SW 1271 (cell line): ENCODE measurements around the gene CCDC85B.
A peak's percentile ranks its signal among the peaks of the same experiment; 100 is the strongest.

ENCODE experiments used
- DNase-seq, 2 experiments: peaks; one replicate each; lab custom pipeline; 2025; lab: John Stamatoyannopoulos, UW

The CCDC85B gene

GRCh38 chr11:65857853-65858680 is 32.4 kb upstream of the CCDC85B start, which contains the start of gene CFL1:
CFL1 (minus strand) TSS chr11:65858180; CDS start chr11:65858099, 81 bp downstream.
- peak; percentile 88 to 94 for DNase-seq

DNA sequence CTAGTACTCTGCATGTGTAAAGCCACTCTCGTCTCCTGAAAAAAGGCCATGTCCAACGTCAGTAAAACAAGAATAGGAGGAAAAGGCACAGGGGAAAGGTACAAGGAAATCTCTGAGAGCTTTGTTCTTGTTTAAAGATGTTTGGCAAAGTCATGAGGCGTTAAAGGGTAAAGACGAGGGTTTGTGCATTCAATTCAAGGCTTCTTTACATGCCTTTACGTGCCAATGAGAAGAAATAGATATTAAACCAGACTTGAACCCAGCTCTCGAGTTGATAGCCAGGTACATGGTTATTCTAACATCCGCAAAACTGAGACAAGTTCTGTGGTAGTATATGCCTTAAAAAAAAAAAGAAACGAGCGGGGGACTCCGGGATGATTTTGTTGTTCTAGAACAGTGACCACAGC is 31.8 kb upstream of the CCDC85B start:
- no peak for DNase-seq

DNA sequence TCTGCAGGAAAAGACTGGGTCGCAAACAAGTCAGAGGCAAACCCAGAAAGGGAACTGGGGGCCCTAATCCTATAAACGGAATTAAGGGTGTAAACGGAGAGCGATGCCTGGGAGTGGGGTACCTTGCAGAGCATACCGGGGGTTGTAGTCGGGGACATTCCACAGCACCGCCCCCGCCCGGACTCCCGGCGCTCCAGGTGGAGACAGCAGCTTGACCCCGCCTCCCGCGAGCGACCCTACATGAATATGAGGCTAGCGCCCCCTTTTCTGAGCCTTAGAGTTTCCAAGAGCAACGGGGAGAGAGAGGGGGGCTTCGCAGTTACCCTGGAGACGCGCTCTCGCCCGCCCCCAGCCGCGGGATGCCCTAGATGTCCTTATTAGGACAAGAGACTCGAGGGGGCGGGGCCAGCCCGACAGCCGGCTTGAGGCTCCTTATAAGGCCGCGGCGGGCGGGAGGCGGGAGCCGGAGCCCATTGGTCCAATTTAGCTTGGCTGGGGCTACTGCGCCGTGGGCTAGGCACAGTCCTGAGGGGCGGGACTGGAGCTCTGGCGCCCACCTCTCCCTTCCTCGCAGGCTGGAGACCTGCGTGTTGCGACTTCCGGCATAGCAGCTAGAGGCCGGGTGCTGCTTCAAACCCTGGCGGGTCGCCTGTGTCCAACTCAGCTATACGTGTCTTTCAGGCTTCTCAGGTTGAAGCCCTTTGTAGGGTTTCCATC is 31.2 kb upstream of the CCDC85B start:
- peak; percentile 91 to 95 for DNase-seq

DNA sequence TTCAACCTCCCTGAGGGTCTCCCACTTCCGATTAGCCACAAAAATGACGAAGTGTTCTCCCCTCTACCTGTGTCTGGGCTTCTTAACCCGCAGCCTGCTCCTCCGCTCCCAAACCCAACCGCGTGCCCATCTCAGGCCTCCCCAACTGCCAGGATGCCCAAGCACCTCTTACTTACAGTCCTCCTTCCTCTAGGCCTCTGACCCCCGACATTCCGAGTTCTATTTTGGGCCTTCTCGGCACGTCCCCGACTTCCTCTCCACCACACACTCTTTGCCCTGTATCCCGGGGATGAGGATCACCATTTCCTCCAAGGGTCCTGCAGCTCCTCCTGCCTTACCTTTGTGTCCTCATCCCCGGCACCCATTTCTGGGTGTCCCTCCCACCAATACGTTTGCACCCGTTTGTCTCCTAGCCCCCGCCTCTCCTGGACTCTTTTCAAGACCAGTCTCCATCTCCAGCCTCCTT is 30.6 kb upstream of the CCDC85B start:
- no peak for DNase-seq

DNA sequence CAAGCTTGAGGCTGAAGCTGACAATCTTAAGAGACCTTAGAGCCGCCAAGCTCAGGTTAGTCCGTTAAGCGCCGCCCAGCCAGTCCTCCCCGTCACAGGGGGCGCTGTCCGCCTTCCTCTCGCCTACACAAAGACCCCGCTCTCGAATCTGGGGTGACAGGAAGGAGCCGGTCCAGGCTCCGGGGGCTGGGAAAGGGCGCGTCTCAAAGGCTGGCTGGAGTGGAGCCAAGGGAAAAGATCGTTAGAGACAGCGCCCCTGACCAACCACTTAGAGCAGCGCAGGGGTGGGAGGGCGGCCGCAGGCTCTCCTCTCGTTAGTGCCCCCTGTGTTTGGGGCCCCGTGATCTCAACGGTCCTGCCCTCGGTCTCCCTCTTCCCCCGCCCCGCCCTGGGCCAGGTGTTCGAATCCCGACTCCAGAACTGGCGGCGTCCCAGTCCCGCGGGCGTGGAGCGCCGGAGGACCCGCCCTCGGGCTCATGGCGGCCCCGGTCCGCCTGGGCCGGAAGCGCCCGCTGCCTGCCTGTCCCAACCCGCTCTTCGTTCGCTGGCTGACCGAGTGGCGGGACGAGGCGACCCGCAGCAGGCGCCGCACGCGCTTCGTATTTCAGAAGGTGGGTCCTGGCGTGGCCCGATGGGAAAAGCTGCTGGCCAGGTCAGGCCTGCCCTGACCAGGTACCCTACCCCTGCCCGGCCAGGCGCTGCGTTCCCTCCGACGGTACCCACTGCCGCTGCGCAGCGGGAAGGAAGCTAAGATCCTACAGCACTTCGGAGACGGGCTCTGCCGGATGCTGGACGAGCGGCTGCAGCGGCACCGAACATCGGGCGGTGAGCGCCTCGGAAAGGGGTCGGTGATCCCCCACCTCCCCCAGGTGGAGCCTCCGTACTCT is 30.0 kb upstream of the CCDC85B start, which contains the start of gene MUS81:
MUS81 (plus strand) TSS at position 156 of the 887 bp plus-strand sequence; CDS start at position 477, 321 bp downstream.
- DNase-seq, result peak; percentile 97 to 98

DNA sequence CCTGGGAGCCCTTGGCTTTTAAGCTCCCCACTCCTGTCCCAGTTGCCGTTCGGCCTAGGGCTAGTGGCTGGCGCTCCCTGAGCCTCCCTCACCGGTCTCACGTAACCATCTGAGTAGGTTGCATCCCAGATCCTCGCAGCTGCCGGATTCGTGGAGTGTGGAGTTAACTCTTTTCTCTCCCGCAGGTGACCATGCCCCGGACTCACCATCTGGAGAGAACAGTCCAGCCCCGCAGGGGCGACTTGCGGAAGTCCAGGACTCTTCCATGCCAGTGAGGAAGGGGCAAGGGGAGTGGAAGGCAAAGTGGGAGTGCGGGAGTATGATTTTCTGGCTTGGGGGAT is 29.3 kb upstream of the CCDC85B start:
- no peak for DNase-seq

GRCh38 chr11:65861533-65862183 is 28.8 kb upstream of the CCDC85B start:
- no peak for DNase-seq

- DNase-seq, result no peak
These were observed 28.2 kb upstream of the CCDC85B start for GRCh38 chr11:65862191-65862735.

DNA sequence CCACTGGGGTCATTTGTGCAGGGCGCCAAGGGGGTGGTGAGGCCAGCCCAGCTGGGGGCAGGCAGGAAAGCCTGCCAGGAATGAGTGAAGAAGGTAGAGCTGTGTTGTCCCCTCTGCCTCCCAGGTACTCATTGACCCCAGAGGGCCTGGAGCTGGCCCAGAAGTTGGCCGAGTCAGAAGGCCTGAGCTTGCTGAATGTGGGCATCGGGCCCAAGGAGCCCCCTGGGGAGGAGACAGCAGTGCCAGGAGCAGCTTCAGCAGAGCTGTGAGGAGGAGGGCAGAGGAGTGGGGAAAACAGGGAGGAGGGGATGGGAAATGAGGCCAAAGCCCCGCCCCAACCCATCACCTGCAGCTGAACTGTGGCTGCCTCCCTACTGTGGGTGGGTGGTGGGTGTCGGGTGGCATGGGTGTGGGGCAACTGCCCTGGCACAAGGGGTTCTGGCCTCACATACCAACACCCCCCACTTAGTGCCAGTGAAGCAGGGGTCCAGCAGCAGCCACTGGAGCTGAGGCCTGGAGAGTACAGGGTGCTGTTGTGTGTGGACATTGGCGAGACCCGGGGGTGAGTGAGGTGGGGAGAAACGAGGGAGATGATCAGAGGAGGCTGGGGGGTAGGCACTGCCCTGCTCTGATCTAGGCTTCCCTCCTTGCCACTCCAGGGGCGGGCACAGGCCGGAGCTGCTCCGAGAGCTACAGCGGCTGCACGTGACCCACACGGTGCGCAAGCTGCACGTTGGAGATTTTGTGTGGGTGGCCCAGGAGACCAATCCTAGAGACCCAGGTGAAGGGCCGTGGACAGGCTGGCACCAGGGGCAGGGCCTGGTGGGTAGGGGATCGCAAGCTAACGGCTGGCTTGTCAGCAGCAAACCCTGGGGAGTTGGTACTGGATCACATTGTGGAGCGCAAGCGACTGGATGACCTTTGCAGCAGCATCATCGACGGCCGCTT is 27.3 kb upstream of the CCDC85B start:
- DNase-seq, result no peak

DNA sequence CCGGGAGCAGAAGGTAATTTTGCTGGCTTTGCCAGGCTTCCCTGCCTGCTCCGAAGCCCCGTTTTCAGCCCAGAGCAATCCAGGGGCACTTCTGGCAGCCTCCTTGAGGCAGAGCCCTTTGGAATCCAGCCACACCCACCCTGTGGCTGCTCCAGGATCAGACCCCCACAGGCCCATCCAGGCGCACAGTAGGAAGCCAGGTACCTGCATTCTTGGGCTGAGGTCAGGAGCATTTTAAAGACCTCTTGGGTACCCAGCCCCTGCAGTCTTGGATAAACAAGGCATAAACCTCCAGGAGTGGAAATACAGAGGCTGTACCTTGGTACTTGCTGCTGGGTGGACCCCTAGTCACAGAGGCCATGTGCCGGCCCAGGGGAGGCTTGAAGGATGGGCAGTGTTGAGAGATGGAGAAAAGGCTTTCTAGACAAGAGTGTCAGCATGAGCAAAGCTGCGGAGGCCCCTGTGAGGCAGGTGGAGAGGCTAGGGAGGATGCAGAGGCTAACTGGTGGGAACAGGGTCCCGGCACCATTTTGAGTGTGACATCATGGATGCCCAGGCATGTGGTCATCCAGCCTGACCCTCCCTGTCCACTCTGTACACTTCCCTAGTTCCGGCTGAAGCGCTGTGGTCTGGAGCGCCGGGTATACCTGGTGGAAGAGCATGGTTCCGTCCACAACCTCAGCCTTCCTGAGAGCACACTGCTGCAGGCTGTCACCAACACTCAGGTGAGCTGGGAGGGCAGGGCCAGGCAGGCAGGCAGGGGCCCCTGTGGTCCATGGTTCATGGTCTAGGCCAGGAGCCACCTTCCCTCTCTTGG is 26.4 kb upstream of the CCDC85B start:
- DNase-seq, result no peak

GRCh38 chr11:65864706-65865471 is 25.6 kb upstream of the CCDC85B start:
- DNase-seq, result no peak

GRCh38 chr11:65865550-65866172 is 24.8 kb upstream of the CCDC85B start:
- DNase-seq, result no peak

DNA sequence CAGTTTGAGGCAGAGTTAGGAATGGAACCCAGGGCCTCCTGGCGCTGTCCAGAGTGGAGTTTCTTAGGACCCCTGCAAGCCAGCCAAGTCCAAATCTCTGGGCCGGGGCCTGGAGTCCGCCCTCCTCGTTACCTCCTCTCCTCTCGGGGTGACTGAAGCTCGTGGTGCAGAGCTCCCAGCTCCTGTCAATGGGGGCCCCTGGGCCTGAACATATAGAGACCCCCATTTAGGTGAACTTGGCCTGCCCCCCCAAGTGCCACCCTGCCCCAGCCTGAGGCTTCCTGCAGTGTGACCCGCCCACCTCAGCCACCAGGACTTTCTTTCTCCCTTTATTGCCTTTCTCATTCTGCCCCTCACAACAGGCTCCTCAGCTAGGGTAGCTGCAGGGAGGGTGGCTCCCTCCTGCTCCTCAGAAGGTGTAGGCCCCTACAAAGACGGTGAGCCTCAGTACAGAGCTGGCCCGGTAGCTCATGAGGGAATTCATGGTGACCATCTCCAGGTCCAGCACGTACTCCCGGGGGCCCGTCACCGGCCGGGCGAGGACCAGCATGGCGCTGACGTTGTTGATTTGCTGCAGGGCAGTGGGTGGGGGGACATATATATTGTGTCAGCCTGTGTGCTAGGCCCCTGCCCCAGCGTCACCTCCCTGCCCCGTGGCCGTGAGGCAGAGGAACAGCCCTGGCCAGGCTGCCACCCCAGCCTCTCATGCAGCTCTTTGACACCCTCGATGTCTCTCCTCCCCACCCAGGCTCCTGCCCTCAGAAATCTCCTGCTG is 23.8 kb upstream of the CCDC85B start:
- no peak for DNase-seq

DNA sequence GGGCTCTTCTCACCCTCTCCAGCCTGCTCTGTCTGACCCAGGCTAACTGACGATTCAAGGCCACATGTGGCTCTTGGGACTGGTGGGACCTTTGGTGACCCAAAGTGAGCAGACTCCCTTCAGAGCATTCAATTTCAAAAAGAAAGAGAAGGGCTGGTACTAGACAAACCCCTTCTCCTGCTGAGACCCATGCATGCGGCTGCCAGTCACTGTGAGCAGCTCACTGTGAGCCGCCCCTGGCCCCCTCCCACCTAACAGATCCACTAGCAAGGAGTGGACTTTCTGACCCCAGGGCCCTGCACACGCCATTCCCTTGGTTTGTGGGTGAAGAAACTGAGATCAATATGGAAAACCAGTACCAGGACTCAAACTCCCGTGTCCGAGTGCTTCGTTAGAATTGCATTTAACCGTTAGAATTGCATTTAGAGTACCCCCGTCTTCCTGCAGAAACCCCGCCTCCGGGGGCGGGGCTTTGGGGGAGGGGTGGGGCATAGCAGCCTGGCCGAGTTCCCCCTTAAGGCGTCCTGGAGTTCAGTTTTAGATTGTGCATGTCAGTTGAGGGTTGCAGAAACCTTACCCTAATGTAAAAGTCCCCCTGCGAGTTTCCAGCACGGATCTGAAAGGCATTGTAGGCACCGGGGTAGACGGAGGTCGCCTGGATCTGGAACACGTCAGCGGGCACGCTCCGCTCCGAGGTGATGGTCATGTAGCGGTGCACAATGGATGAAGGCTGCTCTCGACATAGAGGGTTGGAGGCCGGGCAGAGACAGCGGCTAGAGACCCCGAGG is 23.0 kb upstream of the CCDC85B start:
- no peak for DNase-seq

- no peak for DNase-seq
These were observed 22.3 kb upstream of the CCDC85B start for GRCh38 chr11:65868076-65868667.

- DNase-seq, result no peak
These were observed 21.6 kb upstream of the CCDC85B start for GRCh38 chr11:65868907-65869306.
